ENCODE data around the gene GPR75. TPM values are rescaled to one million over a fixed set of nuclear protein-coding genes. Genes with fewer than 3 reads are reported as not detected.

The GPR75 gene
- polyA plus RNA-seq, 1 donor from 2014 or later, result 1.6 TPM

GRCh38 chr2:53856272-53856671, 3.5 kb downstream of the GPR75 start:
- H3K4me2 ChIP-seq (ENCODE audit: low read length), result no peak overlapping the region
- H3K36me3 ChIP-seq (ENCODE audit: insufficient read depth, low read length), result no peaks in the 10 kb centered on the region

DNA sequence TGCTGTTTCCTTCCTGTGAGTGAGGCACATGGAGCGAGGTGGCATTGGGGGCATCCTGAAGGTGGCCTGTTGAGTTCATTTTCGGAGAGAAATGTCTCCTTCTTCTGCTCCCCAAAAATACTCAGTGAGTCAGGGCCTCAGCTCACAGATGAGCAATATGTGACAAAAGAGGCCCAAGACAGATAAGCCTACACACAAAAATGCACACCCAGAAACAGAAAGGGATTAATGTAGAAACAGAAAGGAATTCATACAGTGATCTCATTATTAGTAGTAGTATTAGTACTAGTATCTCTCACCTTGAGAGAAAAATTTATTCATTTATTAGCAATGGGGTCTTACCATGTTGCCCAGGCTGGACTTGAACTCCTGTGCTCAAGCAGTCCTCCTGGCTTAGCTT, 5.1 kb downstream of the GPR75 start:
- Histone ChIP-seq H3K27ac (ENCODE audit: low read length) (no peak overlapping the region), H3K79me2 (replicated peaks; ENCODE audit: insufficient read depth, low read length) (no peaks in the 10 kb centered on the region), H3K9me2 (ENCODE audit: insufficient read depth, low read length) (no peaks in the 10 kb centered on the region), H3K9ac (ENCODE audit: low read length) (no peak overlapping the region), H3K9me3 (ENCODE audit: low read length) (no peaks in the 10 kb centered on the region), H3K27me3 (ENCODE audit: insufficient read depth, low read depth, low read length) (no peaks in the 10 kb centered on the region), H3K4me3 (ENCODE audit: low read length) (no peak overlapping the region), H2AFZ (ENCODE audit: low read depth, low read length) (no peak overlapping the region), H4K20me1 (ENCODE audit: insufficient read depth) (no peaks in the 10 kb centered on the region), H3K4me2 (ENCODE audit: low read length) (no peak overlapping the region), H3F3A (ENCODE audit: insufficient read depth, low read length, poor library complexity, severe bottlenecking) (no peaks in the 10 kb centered on the region), H3K36me3 (ENCODE audit: insufficient read depth, low read length) (no peaks in the 10 kb centered on the region)
- TF ChIP-seq RAD21 (conservative IDR thresholded peaks at IDR 0.05) (no peak), TAF1 (IDR thresholded peaks at IDR 0.05; ENCODE audit: low read depth) (no peak), MXI1 (conservative IDR thresholded peaks at IDR 0.05; ENCODE audit: poor library complexity, severe bottlenecking) (no peak), EP300 (conservative IDR thresholded peaks at IDR 0.05; ENCODE audit: poor library complexity, severe bottlenecking) (no peak), SMC3 (conservative IDR thresholded peaks at IDR 0.05; ENCODE audit: poor library complexity) (no peak), POLR2AphosphoS5 (IDR thresholded peaks at IDR 0.05) (no peak), EZH2 (IDR thresholded peaks at IDR 0.05; ENCODE audit: borderline replicate concordance, insufficient read depth, low read length, poor library complexity, severe bottlenecking) (no peak)
- TF ChIP-seq, protein P1, sequence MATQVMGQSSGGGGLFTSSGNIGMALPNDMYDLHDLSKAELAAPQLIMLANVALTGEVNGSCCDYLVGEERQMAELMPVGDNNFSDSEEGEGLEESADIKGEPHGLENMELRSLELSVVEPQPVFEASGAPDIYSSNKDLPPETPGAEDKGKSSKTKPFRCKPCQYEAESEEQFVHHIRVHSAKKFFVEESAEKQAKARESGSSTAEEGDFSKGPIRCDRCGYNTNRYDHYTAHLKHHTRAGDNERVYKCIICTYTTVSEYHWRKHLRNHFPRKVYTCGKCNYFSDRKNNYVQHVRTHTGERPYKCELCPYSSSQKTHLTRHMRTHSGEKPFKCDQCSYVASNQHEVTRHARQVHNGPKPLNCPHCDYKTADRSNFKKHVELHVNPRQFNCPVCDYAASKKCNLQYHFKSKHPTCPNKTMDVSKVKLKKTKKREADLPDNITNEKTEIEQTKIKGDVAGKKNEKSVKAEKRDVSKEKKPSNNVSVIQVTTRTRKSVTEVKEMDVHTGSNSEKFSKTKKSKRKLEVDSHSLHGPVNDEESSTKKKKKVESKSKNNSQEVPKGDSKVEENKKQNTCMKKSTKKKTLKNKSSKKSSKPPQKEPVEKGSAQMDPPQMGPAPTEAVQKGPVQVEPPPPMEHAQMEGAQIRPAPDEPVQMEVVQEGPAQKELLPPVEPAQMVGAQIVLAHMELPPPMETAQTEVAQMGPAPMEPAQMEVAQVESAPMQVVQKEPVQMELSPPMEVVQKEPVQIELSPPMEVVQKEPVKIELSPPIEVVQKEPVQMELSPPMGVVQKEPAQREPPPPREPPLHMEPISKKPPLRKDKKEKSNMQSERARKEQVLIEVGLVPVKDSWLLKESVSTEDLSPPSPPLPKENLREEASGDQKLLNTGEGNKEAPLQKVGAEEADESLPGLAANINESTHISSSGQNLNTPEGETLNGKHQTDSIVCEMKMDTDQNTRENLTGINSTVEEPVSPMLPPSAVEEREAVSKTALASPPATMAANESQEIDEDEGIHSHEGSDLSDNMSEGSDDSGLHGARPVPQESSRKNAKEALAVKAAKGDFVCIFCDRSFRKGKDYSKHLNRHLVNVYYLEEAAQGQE (IDR thresholded peaks at IDR 0.05; ENCODE audit: borderline replicate concordance), result no peak
- TF ChIP-seq, protein P2, sequence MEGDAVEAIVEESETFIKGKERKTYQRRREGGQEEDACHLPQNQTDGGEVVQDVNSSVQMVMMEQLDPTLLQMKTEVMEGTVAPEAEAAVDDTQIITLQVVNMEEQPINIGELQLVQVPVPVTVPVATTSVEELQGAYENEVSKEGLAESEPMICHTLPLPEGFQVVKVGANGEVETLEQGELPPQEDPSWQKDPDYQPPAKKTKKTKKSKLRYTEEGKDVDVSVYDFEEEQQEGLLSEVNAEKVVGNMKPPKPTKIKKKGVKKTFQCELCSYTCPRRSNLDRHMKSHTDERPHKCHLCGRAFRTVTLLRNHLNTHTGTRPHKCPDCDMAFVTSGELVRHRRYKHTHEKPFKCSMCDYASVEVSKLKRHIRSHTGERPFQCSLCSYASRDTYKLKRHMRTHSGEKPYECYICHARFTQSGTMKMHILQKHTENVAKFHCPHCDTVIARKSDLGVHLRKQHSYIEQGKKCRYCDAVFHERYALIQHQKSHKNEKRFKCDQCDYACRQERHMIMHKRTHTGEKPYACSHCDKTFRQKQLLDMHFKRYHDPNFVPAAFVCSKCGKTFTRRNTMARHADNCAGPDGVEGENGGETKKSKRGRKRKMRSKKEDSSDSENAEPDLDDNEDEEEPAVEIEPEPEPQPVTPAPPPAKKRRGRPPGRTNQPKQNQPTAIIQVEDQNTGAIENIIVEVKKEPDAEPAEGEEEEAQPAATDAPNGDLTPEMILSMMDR (IDR thresholded peaks at IDR 0.05; ENCODE audit: poor library complexity, severe bottlenecking), result no peak

More at GRCh38 chr2:53856272-53856671, 3.5 kb downstream of the GPR75 start:
- Histone ChIP-seq H3K27me3 (ENCODE audit: insufficient read depth, low read depth, low read length) (no peaks in the 10 kb centered on the region), H3K27ac (ENCODE audit: low read length) (no peak overlapping the region), H3K9me3 (ENCODE audit: low read length) (no peaks in the 10 kb centered on the region), H3K4me3 (ENCODE audit: low read length) (no peak overlapping the region), H2AFZ (ENCODE audit: low read depth, low read length) (no peak overlapping the region), H3K9ac (ENCODE audit: low read length) (no peak overlapping the region), H3F3A (ENCODE audit: insufficient read depth, low read length, poor library complexity, severe bottlenecking) (no peaks in the 10 kb centered on the region), H3K79me2 (replicated peaks; ENCODE audit: insufficient read depth, low read length) (no peaks in the 10 kb centered on the region), H4K20me1 (ENCODE audit: insufficient read depth) (no peaks in the 10 kb centered on the region), H3K9me2 (ENCODE audit: insufficient read depth, low read length) (no peaks in the 10 kb centered on the region)
- TF ChIP-seq SMC3 (conservative IDR thresholded peaks at IDR 0.05; ENCODE audit: poor library complexity) (no peak), EP300 (conservative IDR thresholded peaks at IDR 0.05; ENCODE audit: poor library complexity, severe bottlenecking) (no peak), RAD21 (conservative IDR thresholded peaks at IDR 0.05) (no peak), MXI1 (conservative IDR thresholded peaks at IDR 0.05; ENCODE audit: poor library complexity, severe bottlenecking) (no peak), TAF1 (IDR thresholded peaks at IDR 0.05; ENCODE audit: low read depth) (no peak), POLR2AphosphoS5 (IDR thresholded peaks at IDR 0.05) (no peak), EZH2 (IDR thresholded peaks at IDR 0.05; ENCODE audit: borderline replicate concordance, insufficient read depth, low read length, poor library complexity, severe bottlenecking) (no peak)
- TF ChIP-seq, protein P2 (IDR thresholded peaks at IDR 0.05; ENCODE audit: poor library complexity, severe bottlenecking), result no peak
- TF ChIP-seq, protein P1 (IDR thresholded peaks at IDR 0.05; ENCODE audit: borderline replicate concordance), result no peak
